Measurements from ENCODE around the gene COA1. TPM values are rescaled to one million over a fixed set of nuclear protein-coding genes. Genes with fewer than 3 reads are reported as not detected.
"Not testable (repeated sequence)": the region's sequence is repeated elsewhere in the genome, so short reads cannot be mapped to it uniquely, and the experiment has no call there.

COA1 gene
- total and polyA plus RNA-seq, 2 donors, result 28.2 to 75.0 TPM

GRCh38 chr7:43678315-43678714 is 51.0 kb downstream of the COA1 start:
- Histone ChIP-seq H3K4me1 (ENCODE audit: insufficient read depth) (no peaks in the 10 kb centered on the region), H3K27ac (ENCODE audit: low read depth) (no peak overlapping the region), H3K36me3 (ENCODE audit: insufficient read depth) (no peaks in the 10 kb centered on the region), H3K4me3 (ENCODE audit: low read depth, low read length) (no peak overlapping the region)
- 99% methylated on average over 1 of the region's 1 CpG for WGBS
- DNase-seq (ENCODE audit: extremely low spot score), result no peak

GRCh38 chr7:43677864-43678263 is 51.5 kb downstream of the COA1 start:
- Histone ChIP-seq H3K4me1 (ENCODE audit: insufficient read depth) (no peaks in the 10 kb centered on the region), H3K36me3 (ENCODE audit: insufficient read depth) (no peaks in the 10 kb centered on the region), H3K4me3 (ENCODE audit: low read depth, low read length) (no peak overlapping the region), H3K27ac (ENCODE audit: low read depth) (no peak overlapping the region)
- no peak for DNase-seq (ENCODE audit: extremely low spot score)

- H3K36me3 ChIP-seq (ENCODE audit: insufficient read depth), result no peaks in the 10 kb centered on the region
- no peak overlapping the region for H3K27ac ChIP-seq (ENCODE audit: low read depth)
- no peak for DNase-seq (ENCODE audit: extremely low spot score)
- 60% methylated on average over 4 of the region's 4 CpGs for WGBS
- no peaks in the 10 kb centered on the region for H3K4me1 ChIP-seq (ENCODE audit: insufficient read depth)
- no peak overlapping the region for H3K4me3 ChIP-seq (ENCODE audit: low read depth, low read length)
Observed at GRCh38 chr7:43674559-43675436, 54.5 kb downstream of the COA1 start.

GRCh38 chr7:43673243-43673976 is 55.9 kb downstream of the COA1 start:
- not testable (repeated sequence) for H3K36me3 ChIP-seq (ENCODE audit: insufficient read depth); DNase-seq (ENCODE audit: extremely low spot score); H3K27ac ChIP-seq (ENCODE audit: low read depth); H3K4me1 ChIP-seq (ENCODE audit: insufficient read depth); H3K4me3 ChIP-seq (ENCODE audit: low read depth, low read length)
- 95% methylated on average over 5 of the region's 5 CpGs for WGBS

GRCh38 chr7:43671521-43671920 is 57.8 kb downstream of the COA1 start:
- Histone ChIP-seq H3K4me3 (ENCODE audit: low read depth, low read length) (no peak overlapping the region), H3K36me3 (ENCODE audit: insufficient read depth) (no peaks in the 10 kb centered on the region), H3K27ac (ENCODE audit: low read depth) (no peak overlapping the region), H3K4me1 (ENCODE audit: insufficient read depth) (no peaks in the 10 kb centered on the region)
- no peak for DNase-seq (ENCODE audit: extremely low spot score)
- 56% methylated on average over 4 of the region's 4 CpGs for WGBS

- H3K36me3 ChIP-seq (ENCODE audit: insufficient read depth), result no peaks in the 10 kb centered on the region
- no peaks in the 10 kb centered on the region for H3K4me1 ChIP-seq (ENCODE audit: insufficient read depth)
- no peak for DNase-seq (ENCODE audit: extremely low spot score)
- H3K4me3 ChIP-seq (ENCODE audit: low read depth, low read length), result no peak overlapping the region
- H3K27ac ChIP-seq (ENCODE audit: low read depth), result no peak overlapping the region
- WGBS, result 84% methylated on average over 15 of the region's 15 CpGs
Observed at GRCh38 chr7:43669286-43670081, 59.8 kb downstream of the COA1 start.

- WGBS, result 91% methylated on average over 1 of the region's 1 CpG
- no peak for DNase-seq (ENCODE audit: extremely low spot score)
- no peaks in the 10 kb centered on the region for H3K36me3 ChIP-seq (ENCODE audit: insufficient read depth)
- no peak overlapping the region for H3K4me3 ChIP-seq (ENCODE audit: low read depth, low read length)
- no peak overlapping the region for H3K27ac ChIP-seq (ENCODE audit: low read depth)
- H3K4me1 ChIP-seq (ENCODE audit: insufficient read depth), result no peaks in the 10 kb centered on the region
Observed at GRCh38 chr7:43668035-43668434, 61.3 kb downstream of the COA1 start.

- DNase-seq (ENCODE audit: extremely low spot score), result no peak
- no peaks in the 10 kb centered on the region for H3K36me3 ChIP-seq (ENCODE audit: insufficient read depth)
- no peak overlapping the region for H3K4me3 ChIP-seq (ENCODE audit: low read depth, low read length)
- H3K27ac ChIP-seq (ENCODE audit: low read depth), result no peak overlapping the region
- H3K4me1 ChIP-seq (ENCODE audit: insufficient read depth), result no peaks in the 10 kb centered on the region
Observed at GRCh38 chr7:43666938-43667337, 62.4 kb downstream of the COA1 start.

- Histone ChIP-seq H3K4me1 (ENCODE audit: insufficient read depth) (no peaks in the 10 kb centered on the region), H3K27ac (ENCODE audit: low read depth) (no peak overlapping the region), H3K4me3 (ENCODE audit: low read depth, low read length) (no peak overlapping the region), H3K36me3 (ENCODE audit: insufficient read depth) (no peaks in the 10 kb centered on the region)
- DNase-seq (ENCODE audit: extremely low spot score), result no peak
- WGBS, result 2% methylated on average over 1 of the region's 1 CpG
Observed at GRCh38 chr7:43664681-43665080, 64.6 kb downstream of the COA1 start.

- no peak overlapping the region for H3K27ac ChIP-seq (ENCODE audit: low read depth)
- H3K4me1 ChIP-seq (ENCODE audit: insufficient read depth), result no peaks in the 10 kb centered on the region
- H3K4me3 ChIP-seq (ENCODE audit: low read depth, low read length), result no peak overlapping the region
- no peak for DNase-seq (ENCODE audit: extremely low spot score)
- WGBS, result 96% methylated on average over 2 of the region's 2 CpGs
- H3K36me3 ChIP-seq (ENCODE audit: insufficient read depth), result no peaks in the 10 kb centered on the region
Observed at GRCh38 chr7:43660141-43660540, 69.2 kb downstream of the COA1 start.

- Histone ChIP-seq H3K4me1 (ENCODE audit: insufficient read depth) (no peaks in the 10 kb centered on the region), H3K27ac (ENCODE audit: low read depth) (no peak overlapping the region), H3K4me3 (ENCODE audit: low read depth, low read length) (no peak overlapping the region), H3K36me3 (ENCODE audit: insufficient read depth) (no peaks in the 10 kb centered on the region)
- DNase-seq (ENCODE audit: extremely low spot score), result no peak
Observed at GRCh38 chr7:43659549-43659896, 69.8 kb downstream of the COA1 start.

GRCh38 chr7:43658718-43659548 is 70.4 kb downstream of the COA1 start:
- no peak for DNase-seq (ENCODE audit: extremely low spot score)
- H3K36me3 ChIP-seq (ENCODE audit: insufficient read depth), result no peaks in the 10 kb centered on the region
- H3K27ac ChIP-seq (ENCODE audit: low read depth), result no peak overlapping the region
- no peak overlapping the region for H3K4me3 ChIP-seq (ENCODE audit: low read depth, low read length)
- H3K4me1 ChIP-seq (ENCODE audit: insufficient read depth), result no peaks in the 10 kb centered on the region
- 93% methylated on average over 7 of the region's 7 CpGs for WGBS

- Histone ChIP-seq H3K4me3 (ENCODE audit: low read depth, low read length) (no peak overlapping the region), H3K27ac (ENCODE audit: low read depth) (no peak overlapping the region), H3K4me1 (ENCODE audit: insufficient read depth) (no peaks in the 10 kb centered on the region), H3K36me3 (ENCODE audit: insufficient read depth) (no peaks in the 10 kb centered on the region)
- no peak for DNase-seq (ENCODE audit: extremely low spot score)
- WGBS, result 98% methylated on average over 2 of the region's 2 CpGs
Observed at GRCh38 chr7:43656997-43657396, 72.3 kb downstream of the COA1 start.
